WTC11 (cell line): ENCODE measurements around the gene RPL12. TPM values are rescaled to one million over a fixed set of nuclear protein-coding genes. Genes with fewer than 3 reads are reported as not detected.
A peak's percentile ranks its signal among the peaks of the same experiment; 100 is the strongest.

Source experiments
- ATAC-seq: fragments of 200-7000 bp; cut with Tn5 transposase; 2 replicates; pipeline ENCODE4 v1.10.0; 2021; ENCODE audit warnings: mild to moderate bottlenecking, moderate library complexity
- CTCF ChIA-PET: fragments of 300-600 bp; sonication (Branson Sonifier 250); formaldehyde crosslinking; loops from one replicate; lab custom pipeline; 2021; ENCODE audit warnings: antibody characterized with exemption; lab: Charles Lee
- POLR2A ChIA-PET: fragments of 350-600 bp; sonication (Branson Sonifier 250); formaldehyde crosslinking; loops from one replicate; lab custom pipeline; 2021; ENCODE audit warnings: antibody characterized with exemption; lab: Charles Lee
- DNase-seq: peaks from one replicate; pipeline ENCODE4 v3.0.0; 2021; ENCODE audit warnings: low spot score
- H3K27ac Mint-ChIP-seq: 2 replicates; pipeline ENCODE4 v1.8.0; 2021; ENCODE audit warnings: mixed read lengths
- H3K27me3 Mint-ChIP-seq: 2 replicates; pipeline ENCODE4 v1.8.0; 2021; ENCODE audit warnings: low read depth, mild to moderate bottlenecking, moderate library complexity, mixed read lengths
- H3K36me3 Mint-ChIP-seq: 2 replicates; pipeline ENCODE4 v1.8.0; 2021; ENCODE audit warnings: mixed read lengths
- H3K4me1 Mint-ChIP-seq: 2 replicates; pipeline ENCODE4 v1.8.0; 2022; ENCODE audit warnings: mixed read lengths
- H3K4me3 Mint-ChIP-seq: 2 replicates; pipeline ENCODE4 v1.8.0; 2021; ENCODE audit warnings: mild to moderate bottlenecking, moderate library complexity, mixed read lengths
- H3K9me3 Mint-ChIP-seq: 2 replicates; pipeline ENCODE4 v1.8.0; 2021; ENCODE audit warnings: mixed read lengths
- ELF4 ChIP-seq: sonication (generic); formaldehyde crosslinking; IDR thresholded peaks from 2 replicates; pipeline ENCODE4 v1.8.1; 2022; ENCODE audit warnings: low read depth, mild to moderate bottlenecking, moderate library complexity, missing genetic modification reagents
- ETV6 ChIP-seq: sonication (generic); formaldehyde crosslinking; IDR thresholded peaks from 2 replicates; pipeline ENCODE4 v1.8.1; 2022; ENCODE audit warnings: mild to moderate bottlenecking, missing genetic modification reagents
- FOXJ3 ChIP-seq: sonication (generic); formaldehyde crosslinking; IDR thresholded peaks from 2 replicates; pipeline ENCODE4 v1.9.0; 2021; ENCODE audit warnings: missing genetic modification reagents, mild to moderate bottlenecking, borderline replicate concordance
- HMGXB4 ChIP-seq: sonication (generic); formaldehyde crosslinking; IDR thresholded peaks from 2 replicates; pipeline ENCODE4 v1.8.1; 2023; ENCODE audit warnings: mild to moderate bottlenecking, moderate library complexity, missing genetic modification reagents
- JAZF1 ChIP-seq: fragments of 250-450 bp; sonication (Bioruptor Pico); IDR thresholded peaks from 2 replicates; pipeline ENCODE4 v1.9.0; 2021; ENCODE audit warnings: moderate library complexity, mild to moderate bottlenecking, inconsistent platforms
- MYBL2 ChIP-seq: sonication (generic); formaldehyde crosslinking; IDR thresholded peaks from 2 replicates; pipeline ENCODE4 v1.8.1; 2023; ENCODE audit warnings: mild to moderate bottlenecking, moderate library complexity, missing genetic modification reagents
- NFATC4 ChIP-seq: fragments of 250-450 bp; sonication (Bioruptor Pico); IDR thresholded peaks from 2 replicates; pipeline ENCODE4 v1.9.0; 2021; ENCODE audit warnings: mild to moderate bottlenecking
- NR3C1 ChIP-seq: sonication (generic); formaldehyde crosslinking; conservative IDR thresholded peaks from 2 replicates; pipeline ENCODE4 v1.8.1; 2023; ENCODE audit warnings: low read depth, mild to moderate bottlenecking, missing genetic modification reagents
- SMAD4 ChIP-seq: sonication (generic); formaldehyde crosslinking; IDR thresholded peaks from 2 replicates; pipeline ENCODE4 v1.8.0; 2022; ENCODE audit warnings: mild to moderate bottlenecking, missing genetic modification reagents
- SOX15 ChIP-seq: fragments of 250-450 bp; sonication (Bioruptor Pico); IDR thresholded peaks from 2 replicates; pipeline ENCODE4 v1.9.0; 2021; ENCODE audit warnings: mild to moderate bottlenecking
- TCF7 ChIP-seq: sonication (generic); formaldehyde crosslinking; IDR thresholded peaks from 2 replicates; pipeline ENCODE4 v1.8.0; 2022; ENCODE audit warnings: mild to moderate bottlenecking, low read depth, missing genetic modification reagents, moderate library complexity
- USF2 ChIP-seq: sonication (generic); formaldehyde crosslinking; IDR thresholded peaks from 2 replicates; pipeline ENCODE4 v1.8.1; 2023; ENCODE audit warnings: mild to moderate bottlenecking, missing genetic modification reagents, moderate library complexity
- total RNA-seq: library from RNA; stranded (reverse); gene quantifications from 3 replicates; pipeline ENCODE4 v1.2.3, GENCODE V29; 2021
- TF ChIP-seq, protein P1 (sequence below): sonication (generic); formaldehyde crosslinking; conservative IDR thresholded peaks from 2 replicates; pipeline ENCODE4 v1.8.1; 2022; ENCODE audit warnings: mild to moderate bottlenecking, missing genetic modification reagents
- TF ChIP-seq, protein P2 (sequence below): sonication (generic); formaldehyde crosslinking; IDR thresholded peaks from 2 replicates; pipeline ENCODE4 v1.8.1; 2023; ENCODE audit warnings: mild to moderate bottlenecking, missing genetic modification reagents
- TF ChIP-seq, protein P3 (sequence below): sonication (generic); formaldehyde crosslinking; IDR thresholded peaks from 2 replicates; pipeline ENCODE4 v1.8.0; 2022; ENCODE audit warnings: missing genetic modification reagents
- TF ChIP-seq, protein P4 (sequence below): sonication (generic); formaldehyde crosslinking; IDR thresholded peaks from 2 replicates; pipeline ENCODE4 v1.8.0; 2022; ENCODE audit warnings: mild to moderate bottlenecking, missing genetic modification reagents
- TF ChIP-seq, protein P5 (sequence below): fragments of 250-450 bp; sonication (Bioruptor Pico); IDR thresholded peaks from 2 replicates; pipeline ENCODE4 v1.9.0; 2021; ENCODE audit warnings: mild to moderate bottlenecking

RPL12 gene
- total RNA-seq, 1 experiment from 2014 or later, result 1,902 TPM

DNA sequence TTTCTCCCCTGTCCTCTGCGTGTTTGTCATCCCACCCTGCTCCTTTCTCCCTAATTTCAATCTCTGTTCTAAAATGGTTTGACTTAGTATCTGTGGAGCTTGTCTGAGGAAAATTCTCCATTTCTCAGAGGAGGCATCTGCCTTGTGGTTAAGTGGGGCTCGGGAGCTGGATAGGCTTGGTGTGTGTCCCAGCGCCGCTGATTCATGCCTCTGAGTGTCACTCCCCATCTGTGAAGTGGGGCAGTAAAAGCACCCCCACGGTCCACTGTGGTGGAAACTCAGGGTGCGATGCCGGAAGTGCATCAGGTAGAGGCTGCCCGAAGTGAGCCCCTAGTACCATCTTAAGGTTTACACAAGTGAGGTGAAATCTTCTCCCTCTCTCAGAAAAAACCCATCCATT, 37.7 kb upstream of the RPL12 start:
- Mint-ChIP-seq H3K4me1 (peaks cover 5% of the 10 kb centered on the region), H3K36me3 (peaks cover 11% of the 10 kb centered on the region), H3K27me3 (no peaks in the 10 kb centered on the region), H3K9me3 (no peaks in the 10 kb centered on the region), H3K4me3 (no peak overlapping the region), H3K27ac (no peak overlapping the region; the same call in 1 of the 2 replicates)
- TF ChIP-seq FOXJ3 (CRISPR knock-in tag), result no peak
- TF ChIP-seq, protein P1, sequence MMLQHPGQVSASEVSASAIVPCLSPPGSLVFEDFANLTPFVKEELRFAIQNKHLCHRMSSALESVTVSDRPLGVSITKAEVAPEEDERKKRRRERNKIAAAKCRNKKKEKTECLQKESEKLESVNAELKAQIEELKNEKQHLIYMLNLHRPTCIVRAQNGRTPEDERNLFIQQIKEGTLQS (CRISPR knock-in tag), result no peak
- TF ChIP-seq HMGXB4, result no peak
- TF ChIP-seq USF2 (CRISPR knock-in tag), result no peak
- TF ChIP-seq SOX15 (CRISPR knock-in tag), result no peak
- TF ChIP-seq, protein P2, sequence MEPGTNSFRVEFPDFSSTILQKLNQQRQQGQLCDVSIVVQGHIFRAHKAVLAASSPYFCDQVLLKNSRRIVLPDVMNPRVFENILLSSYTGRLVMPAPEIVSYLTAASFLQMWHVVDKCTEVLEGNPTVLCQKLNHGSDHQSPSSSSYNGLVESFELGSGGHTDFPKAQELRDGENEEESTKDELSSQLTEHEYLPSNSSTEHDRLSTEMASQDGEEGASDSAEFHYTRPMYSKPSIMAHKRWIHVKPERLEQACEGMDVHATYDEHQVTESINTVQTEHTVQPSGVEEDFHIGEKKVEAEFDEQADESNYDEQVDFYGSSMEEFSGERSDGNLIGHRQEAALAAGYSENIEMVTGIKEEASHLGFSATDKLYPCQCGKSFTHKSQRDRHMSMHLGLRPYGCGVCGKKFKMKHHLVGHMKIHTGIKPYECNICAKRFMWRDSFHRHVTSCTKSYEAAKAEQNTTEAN (CRISPR knock-in tag), result no peak
- TF ChIP-seq SMAD4 (CRISPR knock-in tag), result no peak
- TF ChIP-seq ELF4 (CRISPR knock-in tag), result no peak
- DNase-seq (no peak), ATAC-seq (no peak)
- POLR2A ChIA-PET, result interaction anchor here (0.5 kb wide), 1 partner anchor 18 kb away, joined by 3 read pairs; no protein-coding TSS in a partner anchor
- CTCF ChIA-PET, result interaction anchor here (0.9 to 4.3 kb wide), 19 partner anchors 9 to 381 kb away, joined by 3 to 40 read pairs (median 6); partner anchors contain the start of gene TOR2A

GRCh38 chr9:127485995-127486394, 34.8 kb upstream of the RPL12 start:
- no peaks in the 10 kb centered on the region for H3K9me3 Mint-ChIP-seq
- no peaks in the 10 kb centered on the region for H3K27me3 Mint-ChIP-seq

More at GRCh38 chr9:127485995-127486394, 34.8 kb upstream of the RPL12 start:
- Mint-ChIP-seq H3K27ac (peak overlapping the region; percentile 68; the same call in 1 of the 2 replicates), H3K36me3 (peaks cover 17% of the 10 kb centered on the region), H3K4me3 (no peak overlapping the region), H3K4me1 (peaks cover 5% of the 10 kb centered on the region)
- ChIA-PET CTCF (no interaction called here), POLR2A (no interaction called here)
- ATAC-seq (no peak), DNase-seq (no peak)
- TF ChIP-seq ETV6 (no peak), JAZF1 (CRISPR knock-in tag) (no peak), MYBL2 (CRISPR knock-in tag) (no peak), NFATC4 (CRISPR knock-in tag) (no peak), TCF7 (CRISPR knock-in tag) (no peak), NR3C1 (no peak)
- TF ChIP-seq, protein P3, sequence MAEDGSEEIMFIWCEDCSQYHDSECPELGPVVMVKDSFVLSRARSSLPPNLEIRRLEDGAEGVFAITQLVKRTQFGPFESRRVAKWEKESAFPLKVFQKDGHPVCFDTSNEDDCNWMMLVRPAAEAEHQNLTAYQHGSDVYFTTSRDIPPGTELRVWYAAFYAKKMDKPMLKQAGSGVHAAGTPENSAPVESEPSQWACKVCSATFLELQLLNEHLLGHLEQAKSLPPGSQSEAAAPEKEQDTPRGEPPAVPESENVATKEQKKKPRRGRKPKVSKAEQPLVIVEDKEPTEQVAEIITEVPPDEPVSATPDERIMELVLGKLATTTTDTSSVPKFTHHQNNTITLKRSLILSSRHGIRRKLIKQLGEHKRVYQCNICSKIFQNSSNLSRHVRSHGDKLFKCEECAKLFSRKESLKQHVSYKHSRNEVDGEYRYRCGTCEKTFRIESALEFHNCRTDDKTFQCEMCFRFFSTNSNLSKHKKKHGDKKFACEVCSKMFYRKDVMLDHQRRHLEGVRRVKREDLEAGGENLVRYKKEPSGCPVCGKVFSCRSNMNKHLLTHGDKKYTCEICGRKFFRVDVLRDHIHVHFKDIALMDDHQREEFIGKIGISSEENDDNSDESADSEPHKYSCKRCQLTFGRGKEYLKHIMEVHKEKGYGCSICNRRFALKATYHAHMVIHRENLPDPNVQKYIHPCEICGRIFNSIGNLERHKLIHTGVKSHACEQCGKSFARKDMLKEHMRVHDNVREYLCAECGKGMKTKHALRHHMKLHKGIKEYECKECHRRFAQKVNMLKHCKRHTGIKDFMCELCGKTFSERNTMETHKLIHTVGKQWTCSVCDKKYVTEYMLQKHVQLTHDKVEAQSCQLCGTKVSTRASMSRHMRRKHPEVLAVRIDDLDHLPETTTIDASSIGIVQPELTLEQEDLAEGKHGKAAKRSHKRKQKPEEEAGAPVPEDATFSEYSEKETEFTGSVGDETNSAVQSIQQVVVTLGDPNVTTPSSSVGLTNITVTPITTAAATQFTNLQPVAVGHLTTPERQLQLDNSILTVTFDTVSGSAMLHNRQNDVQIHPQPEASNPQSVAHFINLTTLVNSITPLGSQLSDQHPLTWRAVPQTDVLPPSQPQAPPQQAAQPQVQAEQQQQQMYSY (CRISPR knock-in tag), result no peak
- TF ChIP-seq, protein P4, sequence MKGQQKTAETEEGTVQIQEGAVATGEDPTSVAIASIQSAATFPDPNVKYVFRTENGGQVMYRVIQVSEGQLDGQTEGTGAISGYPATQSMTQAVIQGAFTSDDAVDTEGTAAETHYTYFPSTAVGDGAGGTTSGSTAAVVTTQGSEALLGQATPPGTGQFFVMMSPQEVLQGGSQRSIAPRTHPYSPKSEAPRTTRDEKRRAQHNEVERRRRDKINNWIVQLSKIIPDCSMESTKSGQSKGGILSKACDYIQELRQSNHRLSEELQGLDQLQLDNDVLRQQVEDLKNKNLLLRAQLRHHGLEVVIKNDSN (CRISPR knock-in tag), result no peak
- TF ChIP-seq, protein P5, sequence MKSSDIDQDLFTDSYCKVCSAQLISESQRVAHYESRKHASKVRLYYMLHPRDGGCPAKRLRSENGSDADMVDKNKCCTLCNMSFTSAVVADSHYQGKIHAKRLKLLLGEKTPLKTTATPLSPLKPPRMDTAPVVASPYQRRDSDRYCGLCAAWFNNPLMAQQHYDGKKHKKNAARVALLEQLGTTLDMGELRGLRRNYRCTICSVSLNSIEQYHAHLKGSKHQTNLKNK (CRISPR knock-in tag), result no peak
